HL-60 (cell line): ENCODE results near the gene IFIT2.
A peak's percentile ranks its signal among the peaks of the same experiment; 100 is the strongest.

Experiments used
- DNase-seq, 2 experiments: peaks; one replicate each; pipeline ENCODE4 v3.0.0-alpha.2; 2010 to 2020; ENCODE audit warnings: low read depth in 1 of 2, low spot score in 1 of 2
- H3K27ac ChIP-seq: fragments of 250-450 bp; sonication (Bioruptor Pico); replicated peaks from 2 replicates; pipeline ENCODE4 v1.5.1; 2020; ENCODE audit warnings: mild to moderate bottlenecking, moderate library complexity
- H3K27me3 ChIP-seq: fragments of 250-450 bp; sonication (Bioruptor Pico); 2 replicates; pipeline ENCODE4 v1.5.1; 2021; ENCODE audit warnings: mild to moderate bottlenecking, moderate library complexity; ENCODE audit not compliant: insufficient read depth, poor library complexity, severe bottlenecking
- H3K4me3 ChIP-seq: replicated peaks from 2 replicates; pipeline ENCODE4 v1.5.1; 2011; ENCODE audit warnings: mild to moderate bottlenecking, control low read depth, low read length; ENCODE audit not compliant: insufficient read depth
- GABPA ChIP-seq: IDR thresholded peaks from 2 replicates; pipeline ENCODE4 v1.6.1; 2012; ENCODE audit warnings: low read depth
- POLR2AphosphoS5 ChIP-seq: IDR thresholded peaks from 2 replicates; pipeline ENCODE4 v1.6.1; 2012; ENCODE audit warnings: low read depth
- REST ChIP-seq: IDR thresholded peaks from 2 replicates; pipeline ENCODE4 v1.6.1; 2012; ENCODE audit warnings: low read depth; ENCODE audit not compliant: insufficient replicate concordance
- SPI1 ChIP-seq: IDR thresholded peaks from 2 replicates; pipeline ENCODE4 v1.6.1; 2012; ENCODE audit warnings: low read depth, mild to moderate bottlenecking, borderline replicate concordance
- TF ChIP-seq, protein P1 (sequence below): IDR thresholded peaks from one replicate; pipeline ENCODE4 v1.5.1; 2011; ENCODE audit warnings: low read length, control low read depth, inconsistent platforms; ENCODE audit not compliant: insufficient read depth

The IFIT2 gene

DNA sequence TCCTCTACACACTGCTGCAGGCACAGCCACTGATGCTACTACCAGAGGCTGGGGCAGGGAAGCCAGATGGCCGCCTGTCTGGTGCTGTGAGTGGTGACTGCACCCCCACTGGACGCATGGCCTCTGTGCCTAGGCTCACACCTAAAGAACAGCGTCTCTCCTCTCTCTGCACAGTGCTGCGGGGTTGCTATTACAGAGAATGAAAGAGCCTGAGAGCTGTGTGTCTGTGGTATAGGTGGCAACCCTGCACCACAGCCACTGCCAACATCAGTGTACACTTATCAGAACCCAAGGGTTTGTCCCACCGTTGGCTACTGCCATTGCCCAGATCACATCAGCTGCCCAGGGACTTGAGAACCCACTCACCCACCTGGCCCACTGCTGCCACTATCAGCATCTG is 4.1 kb upstream of the IFIT2 start:
- DNase-seq = no peak
- no peak overlapping the region for H3K27ac ChIP-seq
- H3K4me3 ChIP-seq = no peak overlapping the region
- H3K27me3 ChIP-seq = no peaks in the 10 kb centered on the region
- TF ChIP-seq, protein P1, sequence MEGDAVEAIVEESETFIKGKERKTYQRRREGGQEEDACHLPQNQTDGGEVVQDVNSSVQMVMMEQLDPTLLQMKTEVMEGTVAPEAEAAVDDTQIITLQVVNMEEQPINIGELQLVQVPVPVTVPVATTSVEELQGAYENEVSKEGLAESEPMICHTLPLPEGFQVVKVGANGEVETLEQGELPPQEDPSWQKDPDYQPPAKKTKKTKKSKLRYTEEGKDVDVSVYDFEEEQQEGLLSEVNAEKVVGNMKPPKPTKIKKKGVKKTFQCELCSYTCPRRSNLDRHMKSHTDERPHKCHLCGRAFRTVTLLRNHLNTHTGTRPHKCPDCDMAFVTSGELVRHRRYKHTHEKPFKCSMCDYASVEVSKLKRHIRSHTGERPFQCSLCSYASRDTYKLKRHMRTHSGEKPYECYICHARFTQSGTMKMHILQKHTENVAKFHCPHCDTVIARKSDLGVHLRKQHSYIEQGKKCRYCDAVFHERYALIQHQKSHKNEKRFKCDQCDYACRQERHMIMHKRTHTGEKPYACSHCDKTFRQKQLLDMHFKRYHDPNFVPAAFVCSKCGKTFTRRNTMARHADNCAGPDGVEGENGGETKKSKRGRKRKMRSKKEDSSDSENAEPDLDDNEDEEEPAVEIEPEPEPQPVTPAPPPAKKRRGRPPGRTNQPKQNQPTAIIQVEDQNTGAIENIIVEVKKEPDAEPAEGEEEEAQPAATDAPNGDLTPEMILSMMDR = no peak
- TF ChIP-seq GABPA (no peak), POLR2AphosphoS5 (no peak)

GRCh38 chr10:89299031-89299430 is 2.8 kb upstream of the IFIT2 start:
- H3K27ac ChIP-seq = no peak overlapping the region
- TF ChIP-seq REST (no peak), GABPA (no peak), SPI1 (no peak), POLR2AphosphoS5 (no peak)
- TF ChIP-seq, protein P1 = no peak
- H3K27me3 ChIP-seq = no peaks in the 10 kb centered on the region
- no peak overlapping the region for H3K4me3 ChIP-seq
- DNase-seq = no peak

DNA sequence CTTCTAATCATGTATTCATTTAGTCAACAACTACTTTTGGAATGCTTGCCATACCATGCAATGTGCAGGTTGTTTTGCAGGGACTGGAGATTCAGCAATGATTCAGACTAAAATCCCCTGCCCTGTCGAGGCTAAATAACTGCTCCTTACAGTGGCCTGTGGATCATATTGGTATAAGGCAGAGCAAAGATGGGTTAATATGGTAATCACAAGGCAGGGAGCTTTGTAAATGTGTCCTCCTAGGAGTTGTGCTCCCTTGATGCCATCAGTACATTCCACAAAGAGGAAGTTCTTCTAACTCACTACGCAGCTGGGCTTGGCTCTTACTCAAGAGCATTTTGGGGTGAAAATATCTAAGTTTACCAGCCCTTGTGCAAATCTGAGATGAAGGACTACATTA is 614 bp upstream of the IFIT2 start:
- H3K4me3 ChIP-seq = peak overlapping the region; percentile 37
- no peaks in the 10 kb centered on the region for H3K27me3 ChIP-seq
- H3K27ac ChIP-seq = peak overlapping the region; percentile 63
- TF ChIP-seq GABPA = no peak
- TF ChIP-seq SPI1 = peak; percentile 58; the same call in 1 of the 2 replicates
- DNase-seq = peak; percentile 78 to 81

GRCh38 chr10:89302625-89303024 is 779 bp downstream of the IFIT2 start:
- DNase-seq = no peak
- Histone ChIP-seq H3K27ac (no peak overlapping the region), H3K4me3 (peak overlapping the region; percentile 37; the same call in 1 of the 2 replicates)

More at GRCh38 chr10:89302625-89303024, 779 bp downstream of the IFIT2 start:
- TF ChIP-seq GABPA (no peak), REST (no peak), POLR2AphosphoS5 (no peak), SPI1 (no peak)
- TF ChIP-seq, protein P1 = no peak
- no peaks in the 10 kb centered on the region for H3K27me3 ChIP-seq
